ENCODE results near the gene KISS1.
"Not testable (repeated sequence)": the region's sequence is repeated elsewhere in the genome, so short reads cannot be mapped to it uniquely, and the experiment has no call there.

KISS1 gene, protein sequence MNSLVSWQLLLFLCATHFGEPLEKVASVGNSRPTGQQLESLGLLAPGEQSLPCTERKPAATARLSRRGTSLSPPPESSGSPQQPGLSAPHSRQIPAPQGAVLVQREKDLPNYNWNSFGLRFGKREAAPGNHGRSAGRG

DNA sequence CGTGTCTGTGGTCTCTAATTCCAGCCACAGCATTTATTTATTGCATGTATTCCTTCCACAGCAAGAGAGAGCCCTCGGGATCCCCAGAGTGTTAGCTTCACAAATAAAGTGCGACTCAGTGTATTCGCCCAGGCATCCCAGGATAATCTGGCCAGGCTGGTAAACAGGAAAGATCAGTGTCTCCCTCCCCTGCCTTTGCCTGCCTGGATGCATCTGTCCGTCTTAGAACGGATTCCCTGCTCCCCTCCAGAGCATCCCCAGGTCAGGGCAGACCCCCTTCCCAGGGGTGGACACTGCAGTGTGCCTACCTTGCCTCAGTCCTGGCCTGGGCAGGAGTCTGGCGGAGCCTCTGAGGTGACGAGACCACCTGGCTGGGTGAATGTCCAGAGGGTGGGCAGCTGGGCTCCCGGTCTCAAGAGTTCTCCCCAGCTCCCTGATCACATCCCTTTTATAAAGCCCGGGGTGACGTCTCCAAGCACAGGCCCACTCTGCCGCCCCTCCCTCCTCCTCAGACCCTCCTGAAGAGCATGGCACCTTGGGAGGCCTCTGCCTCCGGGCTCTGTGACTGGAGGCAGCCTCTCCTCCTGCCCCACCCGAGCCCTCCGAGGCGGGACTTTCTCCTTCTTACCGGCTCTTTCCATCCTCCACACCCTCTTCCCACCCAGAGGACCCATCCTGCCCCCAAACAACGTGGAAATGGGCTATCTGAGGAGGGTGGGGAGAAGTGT, at the start of gene KISS1:
Gene KISS1 (minus strand): TSS at position 424 of the 728 bp plus-strand sequence. CDS start 3,615 bp downstream, outside the sequence.
- DNase-seq = no peak

DNA sequence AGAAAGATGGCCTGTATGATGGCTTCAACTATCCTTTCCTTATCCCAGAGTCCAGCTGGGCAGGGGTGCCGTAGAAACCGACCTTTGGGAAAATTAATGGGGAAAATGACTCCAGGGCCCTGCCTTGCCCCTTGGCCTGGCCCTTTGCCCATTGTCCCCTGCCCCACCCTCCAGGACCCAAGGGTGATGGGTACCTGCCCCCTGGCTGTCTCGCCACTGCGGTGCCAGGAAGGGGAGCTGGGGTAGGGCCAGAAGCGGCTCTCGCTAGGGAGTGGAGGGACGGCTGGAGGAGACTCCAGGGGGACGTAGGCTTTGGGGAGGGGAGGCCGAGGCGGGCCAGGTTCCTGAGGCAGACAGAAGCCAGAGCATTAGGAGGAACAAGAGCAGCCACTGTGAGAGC, 46.6 kb upstream of the KISS1 start:
- DNase-seq = no peak

DNA sequence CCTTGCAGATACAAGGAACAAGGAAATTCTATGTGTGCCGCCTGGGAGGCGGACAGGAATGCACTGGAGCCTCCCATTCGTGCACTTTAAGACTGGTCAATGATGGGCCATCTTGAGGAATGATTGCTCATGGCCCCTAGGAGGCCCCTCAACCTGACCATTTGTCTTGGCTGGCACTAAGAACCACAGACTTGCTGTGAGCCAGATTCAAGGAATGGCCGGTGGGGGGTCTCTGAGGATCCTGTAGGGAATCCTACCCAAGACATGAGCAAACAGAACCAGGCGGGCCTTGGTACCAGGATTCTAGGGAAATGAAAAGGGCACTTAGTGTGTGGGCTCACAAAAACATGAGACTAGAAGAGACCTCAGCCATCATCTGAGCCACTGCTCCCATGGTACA, 45.6 kb upstream of the KISS1 start:
- DNase-seq = no peak

DNA sequence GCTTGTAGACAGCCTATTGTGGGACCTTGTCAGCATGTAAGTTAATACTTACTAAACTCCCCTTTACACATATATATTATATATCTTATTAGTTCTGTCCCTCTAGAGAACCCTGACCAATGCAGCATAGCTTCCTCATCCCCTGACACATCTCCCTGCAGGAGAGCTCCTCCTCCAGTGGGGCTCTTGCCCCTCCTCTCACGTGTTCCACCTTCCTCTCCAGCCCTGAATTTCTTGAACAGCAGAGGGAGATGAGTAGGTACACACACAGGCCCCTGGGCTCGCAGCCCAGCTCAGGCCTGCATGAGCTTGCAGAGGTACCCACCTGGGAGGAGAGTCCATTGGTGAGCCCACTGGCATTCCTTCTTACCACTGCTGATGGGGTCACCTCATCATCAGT, 44.8 kb upstream of the KISS1 start:
- DNase-seq = no peak

DNA sequence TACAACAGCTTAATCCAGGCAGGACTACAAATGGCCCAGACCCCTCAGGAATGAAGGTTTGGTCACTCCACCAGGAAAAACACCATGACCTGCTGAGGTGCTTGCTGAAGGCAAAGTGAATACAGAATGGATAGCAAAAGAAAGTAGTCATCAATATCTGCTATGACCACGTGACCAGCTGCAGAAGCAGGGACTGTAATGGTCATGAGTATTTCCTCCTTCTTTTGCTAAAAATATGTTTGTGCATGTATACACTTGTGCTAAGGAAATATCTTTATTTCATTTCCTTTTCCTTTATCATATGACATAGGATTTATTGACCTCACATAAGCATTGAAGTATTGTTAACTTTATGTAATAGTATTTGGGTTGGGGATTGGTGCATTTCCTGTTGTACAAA, 43.9 kb upstream of the KISS1 start:
- no peak for DNase-seq

DNA sequence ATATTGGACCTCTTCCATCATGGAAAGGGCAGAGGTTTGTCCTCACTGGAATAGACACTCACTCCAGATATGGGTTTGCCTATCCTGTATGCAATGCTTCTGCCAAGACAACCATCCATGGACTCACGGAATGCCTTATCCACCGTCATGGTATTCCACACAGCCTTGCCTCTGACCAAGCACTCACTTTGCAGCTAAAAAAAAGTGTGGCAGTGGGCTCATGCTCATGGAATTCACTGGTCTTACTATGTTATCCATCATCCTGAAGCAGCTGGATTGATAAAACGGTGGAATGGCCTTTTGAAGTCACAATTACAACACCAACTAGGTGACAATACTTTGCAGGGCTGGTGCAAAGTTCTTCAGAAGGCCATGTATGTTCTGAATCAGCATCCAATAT, 43.1 kb upstream of the KISS1 start:
- DNase-seq = not testable (repeated sequence)

DNA sequence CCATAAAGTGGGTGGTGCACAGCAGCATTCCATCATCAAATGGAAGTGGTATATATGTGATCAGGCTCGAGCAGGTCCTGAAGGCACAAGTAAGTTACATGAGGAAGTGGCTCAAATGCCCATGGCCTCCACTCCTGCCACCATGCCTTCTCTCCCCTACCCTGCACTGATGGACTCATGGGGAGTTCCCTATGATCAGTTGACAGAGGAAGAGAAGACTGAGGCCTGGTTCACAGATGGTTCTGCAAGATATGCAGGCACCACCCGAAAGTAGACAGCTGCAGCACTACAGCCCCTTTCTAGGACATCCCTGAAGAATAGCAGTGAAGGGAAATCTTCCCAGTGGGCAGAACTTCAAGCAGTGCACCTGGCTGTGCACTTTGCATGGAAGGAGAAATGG, 42.2 kb upstream of the KISS1 start:
- DNase-seq = not testable (repeated sequence)

DNA sequence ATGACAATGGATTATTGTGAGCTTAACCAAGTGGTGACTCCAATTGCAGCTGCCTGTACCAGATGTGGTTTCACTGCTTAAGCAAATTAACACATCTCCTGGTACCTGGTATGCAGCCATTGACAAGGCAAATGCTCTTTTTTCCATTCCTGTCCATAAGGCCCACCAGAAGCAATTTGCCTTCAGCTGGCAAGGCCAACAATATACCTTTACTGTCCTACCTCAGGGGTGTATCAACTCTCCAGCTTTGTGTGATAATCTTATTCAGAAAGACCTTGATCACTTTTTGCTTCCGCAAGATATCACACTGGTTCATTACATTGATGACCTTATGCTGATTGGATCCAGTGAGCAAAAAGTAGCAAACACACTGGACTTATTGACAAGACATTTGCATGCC, 41.2 kb upstream of the KISS1 start:
- not testable (repeated sequence) for DNase-seq

DNA sequence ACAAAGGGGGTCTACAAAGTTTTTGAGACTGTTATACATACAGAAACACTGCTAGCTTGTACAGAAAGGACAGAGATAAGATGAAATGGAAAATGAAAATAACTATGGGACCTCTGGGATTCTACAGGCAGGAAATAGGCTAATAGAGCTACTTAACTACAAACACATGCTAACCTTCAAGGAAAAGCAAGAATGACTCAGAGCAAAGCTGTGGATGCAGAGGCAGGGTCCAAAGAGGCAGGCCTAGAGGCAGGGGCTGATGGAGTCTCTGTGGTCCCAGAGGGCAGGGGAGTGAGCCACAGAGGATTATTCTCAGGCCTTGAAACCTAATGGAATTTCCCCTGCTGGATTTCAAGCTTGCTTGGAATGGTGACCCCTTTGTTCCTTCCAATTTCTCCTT, 36.2 kb upstream of the KISS1 start:
- no peak for DNase-seq

DNA sequence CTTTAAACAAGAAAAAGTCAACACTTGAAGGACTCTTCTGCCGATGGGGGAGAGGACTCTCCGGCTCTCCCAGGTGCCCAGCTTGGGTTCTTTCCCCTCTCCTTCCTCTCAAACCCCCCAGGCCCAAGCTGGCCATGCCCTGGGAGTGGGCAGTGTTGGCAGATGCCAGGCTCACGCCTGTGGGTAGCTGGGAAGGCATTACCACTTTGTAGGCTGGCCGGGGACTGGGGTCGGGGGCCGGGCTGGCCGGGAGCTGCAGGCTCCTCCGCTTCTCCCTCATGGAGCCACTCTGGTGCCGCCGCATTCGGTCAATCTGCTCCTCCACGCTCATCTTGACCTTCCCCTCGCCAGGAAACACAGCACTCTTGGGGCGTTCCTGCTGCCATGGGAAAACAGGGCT, 33.9 kb upstream of the KISS1 start:
- DNase-seq = no peak

DNA sequence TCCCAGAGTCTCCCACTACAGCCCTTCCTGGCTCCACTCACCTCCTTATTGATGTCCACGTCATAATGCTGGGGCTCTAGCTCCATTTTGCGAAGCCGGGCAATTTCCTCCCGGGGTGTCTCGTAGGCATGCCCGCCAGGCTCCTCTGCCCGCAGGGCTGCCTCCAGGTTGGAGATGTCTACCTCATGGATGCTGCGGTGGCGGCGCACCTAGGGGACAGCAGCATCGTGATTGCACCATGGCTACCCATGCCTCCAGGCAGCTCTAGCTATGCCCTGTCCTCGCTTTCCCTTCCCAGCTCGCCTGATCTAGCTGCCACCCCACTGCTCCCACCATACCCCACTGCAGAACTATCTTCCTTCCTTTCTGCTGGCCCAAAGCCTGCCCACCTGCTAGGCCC, 32.6 kb upstream of the KISS1 start:
- DNase-seq = no peak

DNA sequence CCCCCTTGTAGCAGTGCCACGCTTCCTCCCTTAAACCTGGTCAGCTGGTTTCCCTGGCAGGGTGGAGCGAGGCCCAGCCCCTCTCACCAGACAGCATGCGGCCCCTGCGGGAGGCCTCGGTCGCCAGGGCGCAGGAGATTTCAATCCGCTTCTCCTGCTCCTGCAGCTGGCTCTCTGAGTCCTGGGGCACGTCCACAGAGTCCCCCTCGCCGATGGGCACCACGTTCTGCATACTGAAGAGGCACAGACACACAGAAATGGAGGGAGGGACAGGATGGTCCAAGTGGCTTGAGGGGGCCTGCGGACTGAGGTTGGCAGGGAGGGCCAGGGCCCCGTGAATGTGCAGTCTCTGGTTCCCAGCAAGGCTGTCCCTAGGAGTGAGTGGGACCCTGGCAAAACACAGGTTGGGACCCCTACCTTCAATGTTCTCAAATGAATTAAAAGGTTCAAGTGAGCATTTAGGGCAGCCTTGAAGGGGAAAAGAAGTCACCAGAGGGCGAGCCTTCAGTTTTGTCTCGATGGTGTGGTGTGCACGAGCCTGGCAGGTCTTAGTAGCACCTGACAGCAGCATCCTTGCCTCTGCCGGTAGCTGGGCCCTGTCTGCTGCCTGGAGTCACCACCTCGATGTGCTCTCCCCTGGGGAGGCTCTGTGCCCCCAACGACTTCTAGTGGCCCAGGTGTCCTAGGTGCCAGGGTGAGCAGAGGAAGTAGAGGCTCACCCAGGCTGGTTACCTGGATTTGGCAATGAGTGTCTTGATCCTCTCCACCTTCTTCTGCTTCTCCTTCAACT, 31.9 kb upstream of the KISS1 start:
- no peak for DNase-seq

DNA sequence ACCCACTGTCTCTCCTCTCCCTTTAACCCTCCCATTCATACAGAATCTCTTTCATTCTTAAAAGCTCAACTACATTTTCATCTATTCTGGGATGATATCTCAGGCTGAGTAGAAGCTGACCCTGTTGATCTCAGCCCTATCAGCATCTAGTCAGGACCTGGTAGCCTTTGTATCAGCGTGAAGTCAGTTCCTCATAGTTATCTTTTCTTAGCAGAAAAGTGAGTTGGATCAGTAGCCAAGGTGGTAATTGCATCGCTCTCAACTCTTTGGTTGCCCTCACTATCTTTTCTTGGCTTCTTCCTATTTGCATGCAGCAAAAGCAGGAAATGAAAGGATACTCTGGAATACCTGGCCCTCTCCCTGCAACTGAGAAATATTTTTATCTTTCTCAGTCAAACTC, 31.1 kb upstream of the KISS1 start:
- DNase-seq = no peak

DNA sequence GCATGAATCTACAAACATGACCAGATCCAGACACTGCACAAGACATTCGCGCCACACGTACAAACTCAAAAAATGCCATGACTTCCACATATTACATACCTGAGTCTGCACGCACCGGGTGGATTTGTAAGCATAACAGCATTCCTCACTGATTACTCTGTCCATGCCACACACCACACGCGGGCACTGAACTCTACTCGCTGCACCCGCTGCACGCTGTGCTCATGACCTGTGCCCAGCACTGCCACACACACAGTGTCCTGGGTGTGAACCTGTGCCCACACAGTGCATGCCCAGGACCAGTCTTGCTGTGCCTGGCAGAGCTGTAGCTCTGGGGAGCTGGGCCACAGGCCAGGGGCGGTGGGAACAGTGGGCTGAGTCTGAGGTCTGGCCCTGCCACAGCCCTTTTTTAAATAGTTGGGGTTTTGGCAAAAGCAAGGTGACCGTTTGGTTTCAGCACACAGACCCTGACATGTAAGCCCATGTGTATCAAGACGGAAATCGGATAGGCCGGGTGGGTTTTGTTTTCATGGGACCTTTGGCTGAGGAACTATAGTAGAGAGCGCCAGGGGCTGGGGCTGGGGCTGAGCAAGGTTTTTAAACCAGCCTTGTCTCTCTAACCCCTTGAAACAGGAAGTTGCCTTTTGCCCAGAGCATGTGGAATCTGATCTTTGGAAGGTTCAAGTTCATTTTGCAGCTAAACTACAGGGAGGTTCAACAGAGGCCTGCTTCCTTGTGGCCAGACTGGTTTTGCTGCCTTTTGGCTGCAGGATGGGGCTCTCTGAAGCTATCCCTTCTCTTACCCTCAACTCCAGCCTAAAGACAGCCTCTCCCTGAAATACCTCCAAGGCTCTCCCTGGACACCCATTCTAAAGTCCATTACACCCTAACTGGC, 29.8 kb upstream of the KISS1 start:
- no peak for DNase-seq

DNA sequence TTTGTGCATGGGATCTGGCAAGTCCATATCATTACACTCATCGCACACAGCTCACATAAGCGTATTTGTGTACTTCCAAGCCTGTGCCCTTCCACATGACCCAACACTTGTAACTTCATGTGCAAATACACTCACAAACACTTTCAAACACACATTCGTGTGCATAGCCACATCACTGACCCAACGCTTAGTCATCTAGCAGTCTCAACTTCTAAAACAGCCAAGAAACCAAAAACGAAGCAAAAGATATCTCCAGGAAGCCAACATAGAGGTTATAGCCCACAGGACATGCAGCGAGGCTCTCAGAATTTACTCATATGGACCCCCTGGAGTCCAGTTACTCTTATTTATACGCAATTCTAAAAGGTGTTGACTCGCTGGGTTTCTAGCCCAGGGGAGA, 28.4 kb upstream of the KISS1 start:
- no peak for DNase-seq

DNA sequence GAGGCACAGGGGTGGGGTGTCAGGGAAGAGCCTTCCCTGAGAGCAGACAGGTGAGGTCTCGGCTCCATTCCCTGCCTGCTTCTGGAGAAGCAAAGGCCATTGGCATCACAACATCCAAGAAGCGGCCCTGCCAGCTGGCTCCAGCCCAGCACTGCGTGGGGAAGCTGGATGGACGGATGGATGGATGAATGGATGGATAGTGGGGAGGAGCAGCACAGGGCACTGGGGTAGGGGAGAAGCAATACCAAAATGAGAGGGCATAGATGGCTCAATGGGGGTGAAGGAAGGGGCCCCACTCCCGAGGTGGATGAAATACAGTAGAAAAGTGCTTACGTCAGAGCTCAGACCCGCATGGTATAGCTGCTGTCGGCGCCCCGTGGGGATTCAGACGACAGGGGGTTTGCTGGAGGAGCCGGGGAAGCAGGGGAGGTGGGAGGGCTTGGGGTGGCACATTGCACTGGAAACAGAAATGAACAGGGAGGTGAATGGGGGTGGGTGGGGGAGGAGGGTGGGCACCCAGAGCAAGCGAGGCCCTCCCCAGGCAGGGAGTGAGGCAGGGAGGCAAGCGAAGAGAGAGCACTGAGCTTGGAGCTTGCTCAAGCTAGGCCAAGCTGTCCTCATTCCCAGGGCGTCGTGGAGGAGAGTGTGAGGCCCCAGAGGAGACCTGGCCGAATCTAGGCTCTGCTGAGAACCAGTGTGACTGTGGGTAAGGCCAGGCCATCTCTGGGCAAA, 27.0 kb upstream of the KISS1 start:
- no peak for DNase-seq

DNA sequence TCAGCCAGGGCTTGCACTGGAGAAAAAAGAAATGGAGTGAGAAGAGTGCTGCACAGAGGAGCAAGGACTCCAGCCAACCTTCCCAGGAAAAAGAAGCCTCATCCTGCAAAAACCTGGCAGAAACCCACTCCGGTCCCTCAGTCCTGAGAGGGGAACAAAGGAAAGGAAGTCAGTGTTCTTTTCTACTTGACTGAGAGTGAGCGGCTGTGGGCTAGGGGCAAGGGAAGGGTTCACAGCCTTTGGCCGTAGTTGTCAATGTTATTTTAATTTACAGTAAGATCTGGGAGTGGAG, 26.4 kb upstream of the KISS1 start:
- no peak for DNase-seq

DNA sequence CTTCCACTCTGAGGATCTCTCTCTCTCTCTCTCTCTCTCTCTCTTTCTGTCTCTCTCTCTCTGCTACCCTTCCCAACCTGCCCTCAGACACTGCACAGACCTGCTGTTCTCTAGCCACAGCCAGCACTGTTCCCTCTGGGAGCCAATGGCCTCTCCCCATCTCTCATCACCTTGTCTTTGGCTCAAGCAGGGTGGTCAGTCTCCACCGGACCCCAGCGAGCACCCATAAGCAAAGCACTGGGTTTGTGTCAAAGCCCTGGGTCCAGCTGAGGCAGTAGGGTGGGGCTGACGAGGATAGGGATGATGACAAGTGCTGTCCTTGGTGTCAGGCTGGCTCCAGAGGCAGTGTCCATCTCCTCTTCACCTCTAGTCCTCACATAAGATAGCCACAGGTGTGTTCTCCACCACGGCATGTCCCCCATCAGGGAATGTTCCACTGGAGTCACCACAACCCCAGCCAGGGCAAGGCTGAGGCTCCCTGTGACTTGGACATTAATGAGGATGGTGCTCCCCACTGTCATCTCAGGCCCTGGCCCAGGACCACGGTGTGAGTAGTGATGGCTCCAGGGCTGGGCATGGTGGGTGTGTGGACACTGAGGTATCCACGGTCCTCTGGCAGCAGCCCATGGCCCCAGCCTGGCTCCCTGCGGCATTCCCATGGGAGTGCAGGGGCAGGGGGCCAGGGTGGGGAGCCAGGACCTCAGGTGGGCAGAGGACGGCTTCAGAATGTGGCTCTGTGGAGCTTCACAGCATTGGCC, 25.9 kb upstream of the KISS1 start:
- DNase-seq = no peak

DNA sequence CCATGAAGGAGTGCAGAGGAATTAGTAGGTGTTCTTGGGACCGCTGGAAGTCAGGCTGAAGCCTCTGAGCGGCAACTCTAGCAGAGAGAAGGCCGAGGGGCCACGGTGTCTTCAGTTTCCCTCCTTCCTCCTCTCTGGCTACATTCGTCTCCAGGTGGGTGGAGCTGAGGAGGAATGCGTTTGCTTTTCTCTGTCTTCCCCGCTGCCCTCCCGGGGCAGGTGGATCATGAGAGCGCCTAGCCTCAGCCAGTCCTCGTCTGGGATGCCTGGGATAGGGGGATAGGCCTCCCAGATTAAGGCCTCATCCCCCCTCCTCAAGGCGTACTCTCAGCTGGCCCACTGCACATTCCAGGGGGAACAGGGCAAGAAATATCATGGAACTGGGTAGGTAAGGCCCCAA, 25.0 kb upstream of the KISS1 start:
- DNase-seq = no peak

DNA sequence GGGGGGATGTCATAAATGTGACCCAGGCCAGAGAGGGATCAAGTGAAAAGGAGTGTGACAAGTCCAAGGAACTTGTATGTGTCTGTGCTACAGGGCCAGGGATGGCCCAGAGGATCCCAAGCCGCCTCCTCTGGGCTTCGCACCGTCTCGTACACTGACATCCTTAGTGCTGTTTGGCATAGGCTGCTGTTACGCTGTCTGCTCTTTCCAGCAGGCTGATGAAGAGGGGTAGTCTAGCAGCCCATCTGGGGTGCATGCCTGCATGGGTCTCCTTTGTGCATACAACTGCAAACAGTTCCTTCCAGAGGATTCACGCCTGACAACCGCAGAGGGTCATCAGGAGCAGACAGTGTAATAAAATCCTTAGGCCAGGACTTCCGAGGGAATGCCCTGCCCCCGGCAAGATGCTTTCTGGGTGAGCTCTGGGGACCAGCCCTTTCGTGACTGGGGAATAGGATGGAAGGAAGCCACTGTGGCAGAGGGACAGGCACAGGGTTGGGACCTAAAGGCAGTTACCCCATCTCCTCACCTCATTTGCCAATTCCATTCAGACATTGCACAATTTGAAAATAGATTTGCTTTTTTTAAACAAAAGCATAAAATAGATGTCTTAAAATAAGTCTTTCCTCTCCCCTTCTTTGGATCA, 23.8 kb upstream of the KISS1 start:
- no peak for DNase-seq

DNA sequence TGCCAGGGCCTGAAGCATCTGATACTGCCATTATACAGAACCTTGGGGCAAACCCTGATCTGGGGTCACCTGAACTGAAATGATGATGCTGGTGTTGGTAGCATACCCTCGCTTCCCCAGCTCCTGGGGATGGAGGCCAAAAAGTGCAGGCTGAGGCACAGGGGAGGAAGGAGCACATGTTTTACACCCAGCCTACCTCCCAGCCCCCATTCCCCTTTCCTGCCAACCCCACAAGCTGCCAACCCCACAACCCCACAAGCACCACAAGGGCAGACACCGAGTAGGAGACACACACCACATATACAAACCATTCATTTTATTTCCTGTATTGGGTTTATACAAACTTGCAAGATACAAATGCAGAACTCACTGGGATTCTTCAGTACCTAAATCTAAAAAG, 22.3 kb upstream of the KISS1 start:
- no peak for DNase-seq

DNA sequence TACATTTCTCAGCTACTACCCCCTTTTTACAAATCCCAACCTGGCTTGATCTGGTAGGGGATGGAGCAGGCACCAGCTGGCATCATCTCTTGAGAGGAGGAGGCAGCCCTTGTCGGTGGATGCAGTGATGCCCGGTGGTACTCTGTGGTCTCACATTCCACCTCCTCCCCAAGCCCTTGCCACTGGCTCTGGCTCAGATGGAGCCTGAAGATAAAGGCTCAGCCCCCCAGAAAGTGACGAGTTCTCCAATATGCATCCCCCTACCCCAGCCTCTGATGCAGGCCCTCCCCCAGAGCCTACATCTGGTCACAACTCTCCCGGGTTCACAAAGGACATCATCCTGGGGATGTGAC, 21.3 kb upstream of the KISS1 start:
- no peak for DNase-seq

Measured in activated gamma-delta T cell treated with Interleukin-2 at 50 U/mL for 16 hours (primary cell).